Common myeloid progenitor, CD34-positive (primary cell): ENCODE measurements around the gene CEL.

ENCODE experiments used
- CTCF ChIA-PET: fragments of 350-600 bp; sonication (Branson Sonifier 250); formaldehyde crosslinking; loops from one replicate; lab custom pipeline; 2021; ENCODE audit warnings: antibody characterized with exemption; lab: Charles Lee
- POLR2A ChIA-PET: fragments of 350-600 bp; sonication (Branson Sonifier 250); formaldehyde crosslinking; loops from one replicate; lab custom pipeline; 2021; ENCODE audit warnings: antibody characterized with exemption; lab: Charles Lee
- DNase-seq, 3 donors: peaks; one replicate each; pipeline versions ENCODE4 v3.0.0 to v3.0.0-alpha.2; 2013
- H3K27ac ChIP-seq, 2 experiments: 1 replicate in 1 of 2; 2 replicates in 1 of 2; pipeline ENCODE4 v1.7.0; 2013; ENCODE audit warnings: inconsistent platforms in 2 of 2, low read length in 2 of 2, mild to moderate bottlenecking in 2 of 2, low read depth in 1 of 2, moderate library complexity in 1 of 2; ENCODE audit not compliant: severe bottlenecking in 2 of 2, insufficient read depth in 1 of 2, poor library complexity in 1 of 2
- H3K27me3 ChIP-seq, 5 experiments: replicated peaks in 2 of 5; 1 replicate in 3 of 5; 2 replicates in 2 of 5; pipeline versions ENCODE4 v1.6.1 to v1.7.0; 2013; ENCODE audit warnings: low read length in 4 of 5, mild to moderate bottlenecking in 2 of 5, moderate library complexity in 2 of 5, inconsistent platforms in 1 of 5; ENCODE audit not compliant: insufficient read depth in 5 of 5, control insufficient read depth in 4 of 5
- H3K36me3 ChIP-seq, 4 experiments: 1 replicate in 2 of 4; 2 replicates in 2 of 4; pipeline versions ENCODE4 v1.6.1 to v1.7.0; 2013; ENCODE audit warnings: low read length in 3 of 4, control low read depth in 1 of 4, mild to moderate bottlenecking in 1 of 4; ENCODE audit not compliant: control insufficient read depth in 4 of 4, insufficient read depth in 4 of 4
- H3K4me1 ChIP-seq, 4 experiments: 1 replicate in 3 of 4; 2 replicates in 1 of 4; pipeline versions ENCODE4 v1.6.1 to v1.7.1; 2013; ENCODE audit warnings: low read length in 3 of 4, mild to moderate bottlenecking in 3 of 4, control low read depth in 1 of 4, inconsistent platforms in 1 of 4, moderate library complexity in 1 of 4; ENCODE audit not compliant: control insufficient read depth in 4 of 4, insufficient read depth in 4 of 4; ENCODE audit errors: control extremely low read depth in 1 of 4
- H3K4me3 ChIP-seq, 7 experiments: 1 replicate in 4 of 7; 2 replicates in 3 of 7; pipeline versions ENCODE4 v1.5.1 to v1.7.0; 2013; ENCODE audit warnings: mild to moderate bottlenecking in 7 of 7, low read length in 6 of 7, moderate library complexity in 6 of 7, inconsistent platforms in 2 of 7, low read depth in 2 of 7, control low read depth in 1 of 7; ENCODE audit not compliant: insufficient read depth in 4 of 7, control insufficient read depth in 1 of 7; ENCODE audit errors: extremely low read depth in 1 of 7
- H3K9me3 ChIP-seq, 5 experiments: 1 replicate in 4 of 5; 2 replicates in 1 of 5; pipeline versions ENCODE4 v1.6.1 to v1.7.1; 2013; ENCODE audit warnings: low read length in 4 of 5, mild to moderate bottlenecking in 2 of 5, inconsistent platforms in 1 of 5, low read depth in 1 of 5, moderate library complexity in 1 of 5; ENCODE audit not compliant: control insufficient read depth in 4 of 5, insufficient read depth in 2 of 5; ENCODE audit errors: control extremely low read depth in 1 of 5
- WGBS: methylation state at CpG from one replicate; pipeline ENCODE4 v1.1.5; 2013; ENCODE audit not compliant: insufficient coverage; 5-methylcytosine and 5-hydroxymethylcytosine counted together

The CEL gene

DNA sequence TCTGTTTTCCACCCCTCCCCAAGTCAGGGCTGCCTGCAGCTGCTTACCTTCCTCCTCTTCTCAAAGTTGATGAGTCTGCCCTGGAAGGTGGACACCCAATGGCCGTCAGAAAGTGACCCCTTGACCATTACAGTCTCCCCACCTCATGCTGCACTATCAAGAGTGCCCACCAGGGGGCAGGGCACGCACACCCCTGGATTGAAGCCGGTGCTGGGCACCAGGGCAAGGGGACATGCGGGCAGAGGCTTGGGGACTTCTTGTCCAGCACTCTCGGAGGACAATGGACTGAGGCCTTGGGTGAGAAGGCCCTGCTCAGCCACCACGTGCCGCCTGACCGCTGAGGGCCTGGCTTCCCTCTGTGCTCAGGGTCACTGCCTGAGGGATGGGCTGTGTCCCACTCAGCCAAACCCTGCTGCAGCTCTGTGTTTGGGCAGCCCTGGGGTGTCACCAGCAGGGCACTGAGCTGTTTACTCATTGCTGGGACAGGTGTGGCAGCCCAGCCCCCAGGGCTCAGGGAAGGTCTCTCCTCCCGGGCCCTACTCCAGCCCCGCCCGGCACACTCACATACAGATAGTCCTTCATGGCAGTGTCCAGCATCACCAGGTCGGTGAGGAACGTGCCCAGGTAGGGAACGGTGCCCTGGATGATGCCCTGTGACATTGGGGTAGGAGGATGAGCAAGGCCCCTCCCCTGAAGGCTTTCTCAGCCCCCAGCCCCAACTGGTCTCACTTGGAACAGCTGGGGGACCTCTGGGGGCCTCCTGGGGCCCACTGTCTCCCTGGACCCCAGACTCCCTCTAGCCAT is 41.6 kb downstream of the CEL start:
- ChIA-PET CTCF (interaction anchor here (0.7 to 22.2 kb wide), 13 partner anchors 8 to 73 kb away, joined by 3 to 445 read pairs (median 8); partner anchors contain the start of gene GTF3C5), POLR2A (interaction anchor here (0.7 to 2.1 kb wide), 6 partner anchors 9 to 318 kb away, joined by 3 to 10 read pairs (median 4); no protein-coding TSS in a partner anchor)
- DNase-seq, result peak in 1 of 3 donors; percentile 40
- no peak overlapping the region for H3K4me3 ChIP-seq
- H3K27me3 ChIP-seq, result no peaks in the 10 kb centered on the region
- H3K9me3 ChIP-seq, result no peaks in the 10 kb centered on the region
- 79% methylated on average over 12 of the region's 14 CpGs for WGBS
- H3K4me1 ChIP-seq, result no peaks in the 10 kb centered on the region
- peaks cover 7 to 94% (median 82%) of the 10 kb centered on the region in 4 experiments for H3K36me3 ChIP-seq
- H3K27ac ChIP-seq, result no peak overlapping the region

DNA sequence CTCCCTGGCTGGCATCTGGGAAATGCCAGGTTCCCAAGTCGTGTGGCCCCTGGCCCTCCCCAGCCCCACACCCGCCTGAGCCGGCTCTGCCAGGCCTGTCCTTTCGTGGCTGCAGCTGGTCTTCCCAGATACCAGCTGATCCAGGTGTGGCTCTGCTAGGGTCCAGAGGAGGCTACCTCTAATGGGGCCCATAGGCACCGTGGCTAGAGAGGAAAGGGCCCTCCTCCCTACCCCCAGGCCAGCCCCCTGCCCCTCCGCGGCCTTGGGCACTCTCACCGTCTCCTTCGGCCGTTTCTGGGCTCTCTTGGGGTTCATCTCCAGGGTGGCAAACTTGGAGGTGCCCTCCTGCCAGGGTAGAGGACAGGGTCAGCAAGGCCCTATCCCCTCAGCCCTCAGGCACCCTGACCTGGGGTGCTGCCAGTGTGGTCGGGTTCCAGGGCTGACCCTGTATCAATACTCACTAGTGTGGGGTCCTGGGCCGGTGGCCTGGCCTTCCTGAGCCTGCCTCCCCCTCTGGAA is 42.3 kb downstream of the CEL start:
- Histone ChIP-seq H3K4me3 (no peak overlapping the region), H3K27me3 (no peaks in the 10 kb centered on the region), H3K36me3 (peaks cover 7 to 94% (median 82%) of the 10 kb centered on the region in 4 experiments), H3K4me1 (no peaks in the 10 kb centered on the region), H3K9me3 (no peaks in the 10 kb centered on the region), H3K27ac (no peak overlapping the region)
- no peak for DNase-seq
- WGBS, result 97% methylated on average over 11 of the region's 12 CpGs
- ChIA-PET POLR2A (interaction anchor here (1.3 to 2.1 kb wide), 3 partner anchors 8 to 40 kb away, joined by 5 to 10 read pairs (median 6); no protein-coding TSS in a partner anchor), CTCF (interaction anchor here (0.7 to 22.2 kb wide), 9 partner anchors 9 to 55 kb away, joined by 3 to 445 read pairs (median 8); no protein-coding TSS in a partner anchor)

DNA sequence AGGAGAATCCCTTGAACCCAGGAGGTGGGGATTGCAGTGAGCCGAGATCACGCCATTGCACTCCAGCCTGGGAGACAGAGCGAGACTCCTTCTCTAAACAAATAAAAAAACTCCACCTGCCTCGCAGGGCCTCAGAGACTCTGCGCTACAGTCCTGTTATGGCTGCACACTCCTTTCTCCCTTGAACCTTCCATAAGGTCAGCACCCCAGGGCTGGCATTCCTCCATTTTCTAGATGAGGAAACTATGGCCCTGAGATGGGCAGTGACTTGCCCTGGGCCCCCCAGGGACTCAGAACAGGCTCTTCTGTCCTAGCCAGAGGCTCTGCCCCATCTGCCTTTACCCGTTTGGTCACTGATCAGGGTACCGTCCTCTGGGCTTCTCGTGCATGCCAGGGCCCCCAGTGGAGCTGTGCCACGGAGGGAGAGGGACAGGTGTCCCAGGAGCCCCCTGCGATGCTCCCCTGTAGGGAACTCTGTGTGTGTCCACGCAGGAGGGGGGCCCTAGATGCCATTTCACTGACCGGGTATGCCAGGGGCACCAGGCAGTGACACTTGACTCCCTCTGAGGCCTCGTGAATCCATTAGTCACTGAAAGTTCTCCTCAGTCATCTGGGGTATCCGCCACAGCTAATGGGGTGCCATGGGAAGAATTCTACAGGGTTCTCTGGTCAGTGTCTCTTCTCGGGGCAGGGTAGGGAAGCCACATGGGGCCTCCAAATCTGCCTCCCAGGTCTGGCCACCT is 43.1 kb downstream of the CEL start:
- Histone ChIP-seq H3K9me3 (no peaks in the 10 kb centered on the region), H3K36me3 (peaks cover 2 to 96% (median 83%) of the 10 kb centered on the region in 4 experiments), H3K4me1 (no peaks in the 10 kb centered on the region), H3K27me3 (no peaks in the 10 kb centered on the region), H3K27ac (no peak overlapping the region), H3K4me3 (no peak overlapping the region)
- WGBS, result 96% methylated on average over 15 of the region's 15 CpGs
- CTCF ChIA-PET, result interaction anchor here (0.9 to 22.2 kb wide), 8 partner anchors 10 to 45 kb away, joined by 3 to 445 read pairs (median 6); no protein-coding TSS in a partner anchor
- POLR2A ChIA-PET, result interaction anchor here (1.8 to 2.1 kb wide), 2 partner anchors 10 to 40 kb away, joined by 6 to 10 read pairs; no protein-coding TSS in a partner anchor
- DNase-seq, result no peak

DNA sequence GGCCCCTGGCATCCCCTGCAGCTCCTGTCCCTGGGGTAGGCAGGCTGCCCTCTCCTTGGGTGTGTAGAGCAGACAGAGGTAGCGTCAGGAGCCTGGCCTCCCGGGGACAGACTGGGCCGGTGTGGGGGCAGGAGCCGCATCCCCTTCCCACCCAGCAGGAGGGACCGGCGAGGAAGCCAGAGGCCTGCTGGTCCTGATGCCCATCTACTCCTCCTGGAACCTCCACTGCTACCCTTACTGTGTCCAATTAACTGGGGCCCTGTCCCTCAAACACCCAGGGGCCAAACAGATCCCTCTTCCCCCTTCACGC is 43.6 kb downstream of the CEL start:
- H3K4me1 ChIP-seq, result no peaks in the 10 kb centered on the region
- ChIA-PET POLR2A (interaction anchor here (1.0 to 2.1 kb wide), 3 partner anchors 9 to 39 kb away, joined by 4 to 10 read pairs (median 6); no protein-coding TSS in a partner anchor), CTCF (interaction anchor here (0.9 to 22.2 kb wide), 7 partner anchors 9 to 45 kb away, joined by 3 to 445 read pairs (median 5); no protein-coding TSS in a partner anchor)
- H3K9me3 ChIP-seq, result no peaks in the 10 kb centered on the region
- H3K4me3 ChIP-seq, result no peak overlapping the region
- H3K27ac ChIP-seq, result no peak overlapping the region
- no peak for DNase-seq
- H3K27me3 ChIP-seq, result no peaks in the 10 kb centered on the region
- WGBS, result 98% methylated on average over 5 of the region's 7 CpGs
- H3K36me3 ChIP-seq, result peaks cover 2 to 96% (median 83%) of the 10 kb centered on the region in 4 experiments

DNA sequence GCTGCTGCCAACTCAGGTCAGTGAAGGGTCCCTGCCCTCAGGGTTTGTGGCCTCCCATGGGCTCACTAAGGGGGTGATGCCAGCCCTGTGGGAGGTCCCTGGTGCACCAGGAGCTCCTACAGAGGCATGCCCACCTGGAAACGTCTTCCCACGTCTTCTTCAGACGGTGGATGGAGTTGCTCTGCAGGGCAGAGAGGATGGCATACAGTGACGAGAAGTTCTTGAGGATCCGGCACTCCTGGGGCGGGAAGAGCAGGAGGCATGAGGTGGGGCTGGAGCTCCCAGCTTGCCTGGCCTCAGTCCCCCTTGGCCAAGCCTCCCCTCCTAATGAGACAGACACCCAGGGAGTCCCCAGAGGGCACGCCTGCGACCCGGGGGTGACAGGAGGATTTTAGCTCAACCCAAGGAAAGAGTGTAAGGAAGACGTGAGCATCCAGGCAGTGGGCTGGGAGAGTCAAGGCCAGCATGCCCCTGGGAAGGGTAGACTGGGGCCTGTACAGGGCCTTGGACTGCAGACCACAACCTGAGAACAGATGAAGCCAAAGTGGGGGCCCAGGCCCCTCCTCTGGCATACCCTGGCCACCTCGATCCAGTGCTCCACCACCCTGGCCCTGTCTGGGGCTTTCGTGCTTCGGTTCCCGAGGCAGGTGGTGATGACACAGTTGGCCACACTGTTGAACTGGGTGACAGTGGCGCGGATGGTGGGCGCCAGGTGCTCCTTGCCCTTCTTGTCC is 44.9 kb downstream of the CEL start:
- Histone ChIP-seq H3K27ac (no peak overlapping the region), H3K4me3 (no peak overlapping the region), H3K36me3 (peaks cover 0 to 96% (median 74%) of the 10 kb centered on the region in 4 experiments), H3K4me1 (peaks cover 0 to 4% (median 3%) of the 10 kb centered on the region in 4 experiments), H3K27me3 (no peaks in the 10 kb centered on the region), H3K9me3 (no peaks in the 10 kb centered on the region)
- ChIA-PET POLR2A (interaction anchor here (1.0 to 1.8 kb wide), 2 partner anchors 8 to 38 kb away, joined by 4 to 10 read pairs; no protein-coding TSS in a partner anchor), CTCF (interaction anchor here (1.0 to 22.2 kb wide), 10 partner anchors 7 to 66 kb away, joined by 3 to 445 read pairs (median 6); no protein-coding TSS in a partner anchor)
- WGBS, result 100% methylated on average over 14 of the region's 17 CpGs
- no peak for DNase-seq

DNA sequence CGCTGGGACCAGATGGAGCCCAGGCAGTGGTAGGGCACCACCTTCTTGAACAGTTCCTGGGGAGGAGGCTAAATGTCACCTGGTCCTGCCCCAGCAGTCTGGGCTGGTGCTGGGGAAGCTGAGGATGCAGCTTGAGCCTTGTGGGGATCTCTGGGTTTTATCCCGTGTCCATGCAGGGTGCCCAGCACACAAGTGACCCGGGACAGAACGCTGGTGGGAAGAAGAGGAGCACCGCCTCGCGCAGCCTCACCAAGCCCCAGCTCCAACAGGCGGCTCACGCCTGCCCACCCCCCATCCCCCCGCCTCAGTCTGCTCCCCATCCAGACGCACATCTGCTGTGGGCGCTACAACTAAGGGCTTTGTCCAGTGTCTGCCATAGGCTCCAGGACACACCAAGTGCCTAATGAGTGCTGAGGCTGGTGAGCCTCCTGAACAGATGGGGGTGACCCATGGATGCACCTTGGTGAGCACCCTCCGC is 45.5 kb downstream of the CEL start:
- H3K9me3 ChIP-seq, result no peaks in the 10 kb centered on the region
- ChIA-PET CTCF (interaction anchor here (1.0 to 22.2 kb wide), 10 partner anchors 8 to 71 kb away, joined by 3 to 445 read pairs (median 6); no protein-coding TSS in a partner anchor), POLR2A (interaction anchor here (0.9 to 2.7 kb wide), 3 partner anchors 9 to 38 kb away, joined by 3 to 19 read pairs (median 3); no protein-coding TSS in a partner anchor)
- WGBS, result 90% methylated on average over 11 of the region's 13 CpGs
- peaks cover 0 to 10% (median 10%) of the 10 kb centered on the region in 4 experiments for H3K4me1 ChIP-seq
- H3K4me3 ChIP-seq, result no peak overlapping the region
- no peak overlapping the region for H3K27ac ChIP-seq
- no peak for DNase-seq
- no peaks in the 10 kb centered on the region for H3K27me3 ChIP-seq
- H3K36me3 ChIP-seq, result peaks cover 0 to 90% (median 70%) of the 10 kb centered on the region in 4 experiments
